IMR-90 (cell line): Measurements from ENCODE around the gene ZNF451.

Experiments
- CTCF ChIP-seq: conservative IDR thresholded peaks from 2 replicates; pipeline ENCODE4 v1.5.1; 2012; ENCODE audit warnings: mild to moderate bottlenecking, low read depth, low read length, improper control_type of control experiment
- MAZ ChIP-seq: IDR thresholded peaks from 2 replicates; pipeline ENCODE4 v1.6.1; 2012; ENCODE audit warnings: low read depth, mild to moderate bottlenecking, low read length, improper control_type of control experiment, moderate library complexity, borderline replicate concordance
- POLR2A ChIP-seq: IDR thresholded peaks from 2 replicates; pipeline ENCODE4 v1.6.1; 2012; ENCODE audit warnings: mild to moderate bottlenecking, low read depth, low read length
- RFX5 ChIP-seq: IDR thresholded peaks from 2 replicates; pipeline ENCODE4 v1.8.0; 2012; ENCODE audit warnings: low read depth, mild to moderate bottlenecking, low read length, moderate library complexity

DNA sequence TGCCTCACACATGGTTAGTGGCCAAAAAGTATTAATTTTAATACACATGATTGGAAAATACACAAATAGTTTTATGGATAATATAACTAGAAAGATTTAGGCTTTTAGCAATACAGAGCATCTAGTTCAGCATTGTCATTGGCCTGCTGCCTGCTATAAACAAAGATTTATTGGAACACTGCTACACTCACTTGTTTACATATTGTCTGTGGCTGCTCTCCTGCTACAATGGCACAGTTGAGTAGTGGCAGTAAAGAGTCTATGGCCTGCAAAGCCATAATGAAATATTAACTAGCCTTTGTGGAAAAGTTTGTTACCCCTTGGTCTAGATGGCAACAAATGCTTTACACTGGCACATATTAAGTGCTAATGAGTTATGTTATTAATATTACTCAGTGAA is 37.8 kb downstream of the ZNF451 start:
- TF ChIP-seq RFX5 (no peak), POLR2A (no peak), CTCF (no peak), MAZ (no peak)
